Measurements from ENCODE around the gene PDSS2.

DNA sequence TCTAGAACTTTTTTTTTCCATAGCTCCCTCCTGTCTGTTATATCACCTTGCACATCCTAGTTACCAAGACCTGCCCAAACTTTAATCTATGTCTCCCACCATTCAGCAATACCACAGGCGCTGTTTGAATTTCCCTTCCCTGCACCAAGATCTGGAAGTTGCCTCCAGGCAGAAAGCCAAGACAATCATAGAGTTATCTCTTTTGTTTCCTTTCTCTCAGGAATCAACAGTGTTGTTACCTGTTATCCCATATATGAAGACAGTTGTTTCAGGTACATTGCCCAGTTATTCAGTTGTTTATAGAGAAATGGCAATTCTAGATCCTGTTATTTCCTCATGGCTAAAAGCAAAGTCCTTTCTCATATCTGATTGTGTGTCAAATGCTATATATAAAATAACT lies 63.2 kb downstream of the PDSS2 start:
- TF ChIP-seq, protein P1, sequence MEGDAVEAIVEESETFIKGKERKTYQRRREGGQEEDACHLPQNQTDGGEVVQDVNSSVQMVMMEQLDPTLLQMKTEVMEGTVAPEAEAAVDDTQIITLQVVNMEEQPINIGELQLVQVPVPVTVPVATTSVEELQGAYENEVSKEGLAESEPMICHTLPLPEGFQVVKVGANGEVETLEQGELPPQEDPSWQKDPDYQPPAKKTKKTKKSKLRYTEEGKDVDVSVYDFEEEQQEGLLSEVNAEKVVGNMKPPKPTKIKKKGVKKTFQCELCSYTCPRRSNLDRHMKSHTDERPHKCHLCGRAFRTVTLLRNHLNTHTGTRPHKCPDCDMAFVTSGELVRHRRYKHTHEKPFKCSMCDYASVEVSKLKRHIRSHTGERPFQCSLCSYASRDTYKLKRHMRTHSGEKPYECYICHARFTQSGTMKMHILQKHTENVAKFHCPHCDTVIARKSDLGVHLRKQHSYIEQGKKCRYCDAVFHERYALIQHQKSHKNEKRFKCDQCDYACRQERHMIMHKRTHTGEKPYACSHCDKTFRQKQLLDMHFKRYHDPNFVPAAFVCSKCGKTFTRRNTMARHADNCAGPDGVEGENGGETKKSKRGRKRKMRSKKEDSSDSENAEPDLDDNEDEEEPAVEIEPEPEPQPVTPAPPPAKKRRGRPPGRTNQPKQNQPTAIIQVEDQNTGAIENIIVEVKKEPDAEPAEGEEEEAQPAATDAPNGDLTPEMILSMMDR (IDR thresholded peaks at IDR 0.05) = no peak
- TF ChIP-seq POLR2A (IDR thresholded peaks at IDR 0.05) = no peak
